Measurements from ENCODE around the gene IQUB.

IQUB gene

DNA sequence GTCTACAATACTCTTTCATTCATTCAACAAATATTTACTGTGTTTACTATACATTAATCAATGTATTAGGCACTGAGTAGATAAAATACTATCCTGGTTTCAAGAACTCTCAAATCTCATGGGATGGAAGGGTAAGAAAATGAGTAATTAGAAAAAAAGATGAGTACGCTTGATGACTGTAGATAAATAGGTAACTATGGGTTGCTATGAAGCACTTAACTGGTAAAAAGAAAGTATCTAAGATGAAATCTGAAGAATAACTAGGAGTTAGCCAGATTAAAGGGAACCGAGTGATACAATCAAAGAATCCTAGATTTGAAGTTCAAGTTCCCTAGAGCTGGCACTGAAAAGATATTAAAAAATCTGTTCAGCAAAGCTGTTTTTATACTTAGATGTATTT, 62.1 kb downstream of the IQUB start:
- TF ChIP-seq, protein P1, sequence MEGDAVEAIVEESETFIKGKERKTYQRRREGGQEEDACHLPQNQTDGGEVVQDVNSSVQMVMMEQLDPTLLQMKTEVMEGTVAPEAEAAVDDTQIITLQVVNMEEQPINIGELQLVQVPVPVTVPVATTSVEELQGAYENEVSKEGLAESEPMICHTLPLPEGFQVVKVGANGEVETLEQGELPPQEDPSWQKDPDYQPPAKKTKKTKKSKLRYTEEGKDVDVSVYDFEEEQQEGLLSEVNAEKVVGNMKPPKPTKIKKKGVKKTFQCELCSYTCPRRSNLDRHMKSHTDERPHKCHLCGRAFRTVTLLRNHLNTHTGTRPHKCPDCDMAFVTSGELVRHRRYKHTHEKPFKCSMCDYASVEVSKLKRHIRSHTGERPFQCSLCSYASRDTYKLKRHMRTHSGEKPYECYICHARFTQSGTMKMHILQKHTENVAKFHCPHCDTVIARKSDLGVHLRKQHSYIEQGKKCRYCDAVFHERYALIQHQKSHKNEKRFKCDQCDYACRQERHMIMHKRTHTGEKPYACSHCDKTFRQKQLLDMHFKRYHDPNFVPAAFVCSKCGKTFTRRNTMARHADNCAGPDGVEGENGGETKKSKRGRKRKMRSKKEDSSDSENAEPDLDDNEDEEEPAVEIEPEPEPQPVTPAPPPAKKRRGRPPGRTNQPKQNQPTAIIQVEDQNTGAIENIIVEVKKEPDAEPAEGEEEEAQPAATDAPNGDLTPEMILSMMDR (IDR thresholded peaks at IDR 0.05; ENCODE audit: low read depth, low read length): no peak
- TF ChIP-seq MYC (IDR thresholded peaks at IDR 0.05; ENCODE audit: low read depth, low read length) (no peak), POLR2A (IDR thresholded peaks at IDR 0.05; ENCODE audit: extremely low read depth, insufficient read length) (no peak)
- TF ChIP-seq, protein P2, sequence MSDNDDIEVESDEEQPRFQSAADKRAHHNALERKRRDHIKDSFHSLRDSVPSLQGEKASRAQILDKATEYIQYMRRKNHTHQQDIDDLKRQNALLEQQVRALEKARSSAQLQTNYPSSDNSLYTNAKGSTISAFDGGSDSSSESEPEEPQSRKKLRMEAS (IDR thresholded peaks at IDR 0.05; ENCODE audit: low read depth, low read length): no peak
- DNase-seq (ENCODE audit: low read depth): no peak
- H3K4me3 ChIP-seq (ENCODE audit: low read depth, low read length): no peak overlapping the region

DNA sequence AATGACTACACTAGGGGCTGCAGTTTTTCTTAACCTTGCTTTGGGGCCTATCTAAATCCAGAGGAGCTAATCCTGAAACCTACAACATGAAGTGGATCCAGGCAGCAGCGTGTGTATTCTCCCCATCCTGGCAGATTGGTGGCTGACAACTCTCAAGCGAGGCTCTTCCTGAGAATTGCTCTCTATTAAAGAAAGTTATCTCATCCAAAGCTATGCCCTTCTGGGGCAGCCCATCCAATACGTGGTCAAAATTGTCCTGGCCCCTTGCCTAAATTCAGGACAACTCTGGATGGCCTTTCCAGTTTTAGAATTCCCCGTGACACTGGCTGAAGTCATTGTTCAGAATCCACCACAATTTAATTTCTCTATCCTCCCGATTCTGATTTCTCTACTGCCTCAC, 66.1 kb downstream of the IQUB start:
- no peak for DNase-seq (ENCODE audit: low read depth)
- H3K4me3 ChIP-seq (ENCODE audit: low read depth, low read length): no peak overlapping the region
- TF ChIP-seq, protein P2 (IDR thresholded peaks at IDR 0.05; ENCODE audit: low read depth, low read length): no peak
- TF ChIP-seq, protein P1 (IDR thresholded peaks at IDR 0.05; ENCODE audit: low read depth, low read length): no peak
- TF ChIP-seq POLR2A (IDR thresholded peaks at IDR 0.05; ENCODE audit: extremely low read depth, insufficient read length) (no peak), MYC (IDR thresholded peaks at IDR 0.05; ENCODE audit: low read depth, low read length) (no peak)

DNA sequence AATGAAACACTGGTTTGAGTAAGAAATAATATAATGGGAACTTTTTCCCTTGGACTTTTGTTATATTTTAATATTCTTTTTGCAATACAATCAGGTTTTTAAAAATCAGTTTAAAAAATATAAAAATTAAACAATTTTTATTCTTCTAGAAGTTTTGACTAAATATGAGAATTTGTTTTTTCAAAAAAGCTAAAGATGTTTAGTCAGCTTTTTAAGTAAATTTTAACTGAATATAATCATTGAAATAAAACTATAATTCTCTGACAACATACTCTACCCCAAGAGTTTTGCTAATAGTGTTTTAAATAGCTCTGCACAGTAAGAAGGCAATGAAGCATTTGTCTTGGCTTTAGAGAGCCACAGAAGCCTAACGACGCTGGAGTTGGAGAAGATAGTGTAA, 70.5 kb downstream of the IQUB start:
- TF ChIP-seq, protein P2 (IDR thresholded peaks at IDR 0.05; ENCODE audit: low read depth, low read length): no peak
- TF ChIP-seq POLR2A (IDR thresholded peaks at IDR 0.05; ENCODE audit: extremely low read depth, insufficient read length): no peak
- TF ChIP-seq, protein P1 (IDR thresholded peaks at IDR 0.05; ENCODE audit: low read depth, low read length): no peak
- TF ChIP-seq MYC (IDR thresholded peaks at IDR 0.05; ENCODE audit: low read depth, low read length): no peak
- no peak overlapping the region for H3K4me3 ChIP-seq (ENCODE audit: low read depth, low read length)
- no peak for DNase-seq (ENCODE audit: low read depth)

DNA sequence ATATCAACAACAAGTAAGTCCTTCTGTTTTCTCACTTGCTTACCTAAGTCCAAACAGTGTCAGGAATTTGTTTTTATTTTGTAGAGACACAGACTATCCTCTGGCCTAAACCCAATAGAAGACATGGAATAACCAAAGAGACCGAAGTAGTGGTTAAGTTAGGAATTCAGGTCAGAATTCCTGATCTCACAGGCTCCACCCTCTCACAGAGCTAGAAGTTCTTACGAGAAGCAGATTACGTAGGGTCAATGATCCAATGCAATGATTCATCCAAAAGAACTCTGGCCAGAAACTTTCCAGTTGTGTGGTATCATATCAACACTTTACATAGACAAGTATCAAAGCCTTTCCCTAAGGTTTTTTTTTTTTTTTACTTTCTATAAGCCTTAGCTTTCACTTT, 73.8 kb downstream of the IQUB start:
- TF ChIP-seq POLR2A (IDR thresholded peaks at IDR 0.05; ENCODE audit: extremely low read depth, insufficient read length) (no peak), MYC (IDR thresholded peaks at IDR 0.05; ENCODE audit: low read depth, low read length) (no peak)
- TF ChIP-seq, protein P1 (IDR thresholded peaks at IDR 0.05; ENCODE audit: low read depth, low read length): no peak
- TF ChIP-seq, protein P2 (IDR thresholded peaks at IDR 0.05; ENCODE audit: low read depth, low read length): no peak
- no peak overlapping the region for H3K4me3 ChIP-seq (ENCODE audit: low read depth, low read length)
- no peak for DNase-seq (ENCODE audit: low read depth)

DNA sequence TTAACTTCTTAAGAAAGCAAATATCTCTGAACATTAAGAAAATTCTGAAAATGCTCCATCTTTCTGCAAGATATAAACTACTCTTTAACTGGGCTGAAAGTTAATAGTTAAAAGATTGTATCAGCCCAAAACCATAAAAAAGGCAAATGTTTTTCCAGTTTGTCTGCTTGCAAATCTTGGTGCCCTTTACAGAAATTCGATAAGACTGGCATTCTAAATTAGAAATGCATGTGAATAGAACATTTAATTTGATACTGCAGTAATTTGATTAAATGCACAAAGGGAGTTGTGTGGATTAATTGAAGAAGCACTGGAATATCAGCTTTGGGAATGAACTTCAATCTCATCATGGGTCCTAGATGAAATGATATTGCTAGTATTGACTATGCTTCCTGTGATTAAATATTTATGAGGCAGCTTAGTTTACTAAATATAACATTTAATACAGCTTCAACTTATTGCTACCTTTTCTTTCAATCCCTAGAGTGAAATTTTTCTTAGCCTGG, 78.4 kb downstream of the IQUB start:
- TF ChIP-seq MYC (IDR thresholded peaks at IDR 0.05; ENCODE audit: low read depth, low read length): no peak
- no peak for TF ChIP-seq POLR2A (IDR thresholded peaks at IDR 0.05; ENCODE audit: extremely low read depth, insufficient read length)
- TF ChIP-seq, protein P2 (IDR thresholded peaks at IDR 0.05; ENCODE audit: low read depth, low read length): no peak
- no peak for DNase-seq (ENCODE audit: low read depth)
- H3K4me3 ChIP-seq (ENCODE audit: low read depth, low read length): no peak overlapping the region

DNA sequence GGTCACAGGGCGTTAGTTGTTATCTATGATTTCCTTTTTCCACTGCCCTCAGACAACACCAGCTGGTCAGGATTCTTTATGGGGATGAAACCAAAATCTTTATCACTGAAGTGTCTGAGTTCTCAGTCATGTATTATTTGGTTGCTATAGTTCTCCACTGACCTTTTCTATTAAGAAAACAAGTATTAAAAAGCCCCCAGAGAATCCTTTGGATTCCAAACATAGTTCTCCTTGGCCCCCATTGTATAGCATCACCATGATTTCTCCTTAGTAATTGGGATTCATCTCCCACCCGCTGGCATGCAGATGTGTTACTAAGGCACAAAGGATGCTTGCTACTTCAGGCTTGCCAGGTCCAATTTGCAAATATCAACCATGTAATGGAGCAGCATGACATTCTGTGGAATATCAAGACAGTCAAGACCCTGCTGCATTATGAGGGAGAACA, 94.3 kb downstream of the IQUB start:
- TF ChIP-seq MYC (IDR thresholded peaks at IDR 0.05; ENCODE audit: low read depth, low read length): no peak
- no peak for TF ChIP-seq POLR2A (IDR thresholded peaks at IDR 0.05; ENCODE audit: extremely low read depth, insufficient read length)
- TF ChIP-seq, protein P2 (IDR thresholded peaks at IDR 0.05; ENCODE audit: low read depth, low read length): no peak
- TF ChIP-seq, protein P1 (IDR thresholded peaks at IDR 0.05; ENCODE audit: low read depth, low read length): no peak
- no peak for DNase-seq (ENCODE audit: low read depth)
- no peak overlapping the region for H3K4me3 ChIP-seq (ENCODE audit: low read depth, low read length)
